Measurements from ENCODE around the gene TMEM191C.
"Not testable (repeated sequence)": the region's sequence is repeated elsewhere in the genome, so short reads cannot be mapped to it uniquely, and the experiment has no call there.

- not testable (repeated sequence) for TF ChIP-seq CTCF, POLR2A, POLR2AphosphoS5 (IDR thresholded peaks at IDR 0.05)
These were observed 31.0 kb upstream of the TMEM191C start for GRCh38 chr22:21435998-21436810.

Measured in prostate gland (tissue), 2 donors.